Duodenal mucosa (tissue), 2 donors: Measurements from ENCODE around the gene RASSF4.

Experiments used
- H3K27ac ChIP-seq: one replicate; pipeline ENCODE4 v1.7.0; 2013; ENCODE audit warnings: low read depth, low read length
- H3K27me3 ChIP-seq, 2 donors: one replicate each; pipeline ENCODE4 v1.7.0; 2013; ENCODE audit warnings: low read length in 2 of 2, control low read depth in 1 of 2; ENCODE audit not compliant: insufficient read depth in 2 of 2, control insufficient read depth in 1 of 2
- H3K36me3 ChIP-seq, 2 donors: one replicate each; pipeline ENCODE4 v1.7.0; 2013; ENCODE audit warnings: low read length in 2 of 2, control low read depth in 1 of 2; ENCODE audit not compliant: insufficient read depth in 2 of 2, control insufficient read depth in 1 of 2
- H3K4me1 ChIP-seq, 2 donors: one replicate each; pipeline ENCODE4 v1.7.0; 2013; ENCODE audit warnings: low read length in 2 of 2, control low read depth in 1 of 2; ENCODE audit not compliant: insufficient read depth in 2 of 2, control insufficient read depth in 1 of 2
- H3K4me3 ChIP-seq, 2 donors: one replicate each; pipeline ENCODE4 v1.7.0; 2013; ENCODE audit warnings: low read length in 2 of 2, low read depth in 1 of 2
- H3K9ac ChIP-seq, 2 donors: one replicate each; pipeline ENCODE4 v1.7.0; 2013; ENCODE audit warnings: low read length in 2 of 2, low read depth in 1 of 2
- H3K9me3 ChIP-seq, 2 donors: one replicate each; pipeline ENCODE4 v1.7.0; 2013; ENCODE audit warnings: low read length in 2 of 2, control low read depth in 1 of 2; ENCODE audit not compliant: control insufficient read depth in 1 of 2

Gene RASSF4

DNA sequence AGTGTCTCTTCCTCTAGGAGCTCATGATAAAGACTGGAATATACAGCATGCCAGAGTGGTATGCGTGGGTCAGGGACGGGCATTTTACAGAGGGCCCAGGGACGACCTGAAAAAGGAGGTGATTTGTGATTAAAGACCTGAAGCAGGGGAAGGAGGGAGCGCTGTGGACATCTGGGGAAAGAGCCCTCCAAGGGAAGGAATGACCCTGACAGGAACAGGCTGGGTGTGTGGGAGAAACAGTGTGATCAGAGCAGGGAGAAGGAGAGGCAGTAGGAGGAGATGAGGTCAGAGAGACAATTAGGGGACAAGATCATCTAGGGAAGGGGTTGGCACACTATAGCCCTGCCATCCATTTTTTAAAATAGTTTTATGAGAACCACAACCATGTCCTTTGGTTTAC is 3.4 kb upstream of the RASSF4 start:
- no peaks in the 10 kb centered on the region for H3K9me3 ChIP-seq
- no peak overlapping the region for H3K27ac ChIP-seq
- no peaks in the 10 kb centered on the region for H3K27me3 ChIP-seq
- H3K4me1 ChIP-seq = peaks cover 25 to 26% of the 10 kb centered on the region in 2 donors
- no peak overlapping the region for H3K9ac ChIP-seq
- no peak overlapping the region for H3K4me3 ChIP-seq
- H3K36me3 ChIP-seq = peaks cover 0 to 15% of the 10 kb centered on the region in 2 donors

DNA sequence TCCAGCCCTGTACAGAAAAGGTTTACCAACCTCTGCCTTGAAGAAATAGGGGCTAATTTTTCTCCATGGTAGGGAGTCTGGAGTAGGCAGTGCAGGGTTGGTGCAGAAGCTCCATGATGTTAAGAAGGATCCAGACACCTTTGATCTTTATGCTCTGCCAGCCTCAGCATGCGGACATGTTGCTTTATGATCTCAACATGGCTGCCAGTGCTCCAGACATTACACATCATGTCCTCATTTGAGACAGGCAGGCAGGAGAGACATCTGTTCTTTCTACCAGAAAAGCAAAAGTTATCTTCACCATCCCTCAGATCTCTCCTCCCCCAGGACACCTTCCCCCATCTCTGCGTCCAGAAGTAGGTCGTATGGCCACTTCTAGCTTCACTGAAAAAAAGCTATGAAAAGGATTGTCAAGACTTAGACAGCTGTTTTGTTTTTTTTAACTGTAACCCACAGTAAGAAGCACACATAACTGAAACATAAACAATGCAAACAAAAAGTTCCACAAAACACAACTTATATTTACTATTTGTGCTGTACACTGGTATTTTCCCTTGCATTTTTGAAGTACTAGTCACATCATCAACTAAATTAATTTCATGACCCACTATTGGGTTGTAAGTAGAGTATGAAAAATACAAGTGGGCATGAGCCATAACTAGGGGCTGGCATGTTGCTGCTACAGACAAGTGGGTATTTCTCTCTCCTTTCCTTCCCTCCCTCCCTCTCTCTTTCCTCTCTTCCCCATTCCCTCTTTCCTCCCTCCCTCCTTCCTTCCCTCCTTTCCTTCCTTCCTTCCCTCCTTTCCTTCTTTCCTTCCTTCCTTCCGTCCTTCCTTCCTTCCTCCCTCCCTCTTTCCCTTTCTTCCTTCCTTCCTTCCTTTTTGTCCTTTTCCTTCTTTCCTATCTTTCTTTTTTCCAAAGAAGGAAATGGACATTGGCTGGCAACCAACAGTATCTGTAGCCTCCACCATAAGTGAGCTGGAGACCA is 2.6 kb upstream of the RASSF4 start:
- Histone ChIP-seq H3K9ac (no peak overlapping the region), H3K9me3 (no peaks in the 10 kb centered on the region), H3K4me1 (peaks cover 32 to 34% of the 10 kb centered on the region in 2 donors), H3K27ac (no peak overlapping the region), H3K27me3 (no peaks in the 10 kb centered on the region), H3K4me3 (peak overlapping the region in 1 of 2 donors; percentile 86), H3K36me3 (peaks cover 0 to 15% of the 10 kb centered on the region in 2 donors)

DNA sequence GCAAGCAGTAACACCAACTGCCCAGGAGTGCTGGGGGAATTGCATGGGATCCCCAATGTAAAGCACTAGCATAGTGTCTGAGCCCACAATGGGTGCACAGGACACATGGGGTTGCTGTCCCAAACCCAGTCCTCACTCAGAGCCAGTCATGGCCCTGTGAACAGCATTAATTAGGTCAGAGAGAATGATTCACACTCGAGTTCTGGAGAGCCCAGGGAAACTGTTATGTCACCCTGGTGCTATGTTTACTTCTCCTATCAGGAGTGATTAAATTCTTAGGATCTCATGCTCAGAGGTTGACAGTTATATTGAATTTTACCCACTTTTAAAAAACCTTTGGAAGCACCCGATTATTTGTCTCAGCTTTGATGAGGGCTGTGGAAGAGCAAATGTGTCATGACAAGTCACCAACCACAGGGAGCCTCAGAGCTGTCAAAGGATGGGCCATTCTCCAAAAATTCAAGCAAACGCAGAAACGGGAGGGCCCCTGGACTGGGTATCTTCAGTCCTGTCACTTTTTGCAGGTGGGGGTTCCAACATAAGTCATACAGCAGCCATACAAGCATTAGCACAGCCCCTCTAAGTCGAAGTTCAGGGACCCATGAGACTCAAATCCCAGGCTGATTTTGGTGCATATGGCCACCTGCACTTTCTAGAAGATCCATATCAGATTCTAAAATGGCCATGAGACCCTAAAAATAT is 1.3 kb upstream of the RASSF4 start:
- no peaks in the 10 kb centered on the region for H3K27me3 ChIP-seq
- peak overlapping the region; percentile 82 to 86 for H3K4me3 ChIP-seq
- peak overlapping the region; percentile 79 for H3K27ac ChIP-seq
- H3K9ac ChIP-seq = peak overlapping the region; percentile 33 to 80
- no peaks in the 10 kb centered on the region for H3K9me3 ChIP-seq
- H3K36me3 ChIP-seq = peaks cover 0 to 15% of the 10 kb centered on the region in 2 donors
- peaks cover 45 to 47% of the 10 kb centered on the region in 2 donors for H3K4me1 ChIP-seq

DNA sequence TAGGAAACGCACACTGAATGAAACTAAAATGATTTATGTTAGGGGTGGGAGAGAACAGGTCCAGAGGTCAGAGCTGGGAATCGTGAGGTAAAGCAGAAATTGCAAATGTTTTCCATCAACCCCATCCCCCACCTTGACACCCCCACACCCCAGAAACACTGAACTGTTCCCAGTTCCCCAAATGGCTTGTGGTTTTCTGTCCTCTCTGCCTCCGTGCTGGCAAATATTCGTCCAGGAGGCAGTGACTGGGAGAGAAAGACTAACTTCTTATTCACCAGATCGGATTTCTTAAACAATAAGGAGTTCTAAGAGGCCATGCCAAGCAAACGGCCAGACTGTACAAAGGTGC is 730 bp upstream of the RASSF4 start:
- H3K4me3 ChIP-seq = peak overlapping the region; percentile 82 to 86
- H3K27me3 ChIP-seq = no peaks in the 10 kb centered on the region
- H3K36me3 ChIP-seq = peaks cover 0 to 13% of the 10 kb centered on the region in 2 donors
- no peaks in the 10 kb centered on the region for H3K9me3 ChIP-seq
- H3K27ac ChIP-seq = peak overlapping the region; percentile 79
- peak overlapping the region; percentile 53 to 80 for H3K9ac ChIP-seq
- H3K4me1 ChIP-seq = peaks cover 50 to 52% of the 10 kb centered on the region in 2 donors

DNA sequence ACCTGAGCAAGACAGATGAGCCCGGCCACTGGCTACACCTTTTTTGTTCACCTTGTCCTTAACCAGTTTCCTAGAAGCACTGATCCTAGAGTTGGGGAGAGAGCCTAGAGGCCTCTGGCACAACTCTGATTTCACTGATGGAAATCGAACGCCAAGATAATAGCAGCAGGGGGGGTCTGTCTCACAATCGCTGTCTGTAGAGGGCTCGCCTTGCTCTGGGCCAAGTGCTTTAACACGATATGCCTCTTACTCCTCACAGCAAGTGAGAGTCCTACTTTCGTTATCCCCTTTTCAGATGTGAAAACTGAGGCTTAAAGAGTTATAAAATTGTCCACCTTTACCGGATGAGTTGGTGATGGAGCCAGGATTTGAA is 472 bp downstream of the RASSF4 start:
- Histone ChIP-seq H3K36me3 (peaks cover 0 to 12% of the 10 kb centered on the region in 2 donors), H3K9ac (peak overlapping the region; percentile 63 to 86), H3K9me3 (no peaks in the 10 kb centered on the region), H3K27ac (peak overlapping the region; percentile 58), H3K27me3 (no peaks in the 10 kb centered on the region), H3K4me1 (peaks cover 62 to 64% of the 10 kb centered on the region in 2 donors), H3K4me3 (peak overlapping the region; percentile 86 to 94)

DNA sequence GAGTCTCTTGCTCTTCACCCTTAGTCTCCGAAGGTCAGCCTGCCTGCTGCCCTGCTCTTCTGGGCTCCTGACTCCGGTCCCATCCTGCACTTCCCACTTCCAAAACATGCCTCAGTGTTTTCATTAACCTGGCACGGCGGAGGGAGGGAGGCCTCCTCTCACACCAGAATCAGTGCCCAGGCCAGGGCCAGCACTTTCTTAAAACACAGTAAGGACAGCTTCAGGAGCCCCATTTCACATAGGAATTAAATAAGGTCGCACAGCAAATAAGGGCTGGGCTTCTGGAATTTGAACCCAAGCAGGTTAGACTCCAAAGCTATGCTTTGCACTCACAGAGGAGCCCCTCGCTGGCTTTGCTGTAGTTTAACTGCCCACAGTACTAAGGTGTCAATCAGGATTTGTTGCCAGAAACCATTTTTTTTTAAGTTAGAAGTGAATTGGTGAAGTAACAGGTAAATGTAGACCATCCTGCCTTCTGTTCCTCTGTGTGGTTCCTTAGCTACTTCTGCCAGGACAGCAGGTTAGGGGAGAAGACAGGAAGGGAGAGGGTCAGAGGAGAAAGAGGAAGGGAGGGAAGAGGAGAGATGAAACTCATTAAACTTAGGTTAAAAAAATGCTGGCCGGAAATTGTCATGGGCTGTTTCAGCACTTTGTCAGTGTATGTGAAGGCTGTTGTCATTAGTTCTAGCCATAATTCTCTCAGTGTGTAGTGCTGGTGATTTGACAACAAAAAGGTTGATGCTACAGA is 1.1 kb downstream of the RASSF4 start:
- H3K27ac ChIP-seq = peak overlapping the region; percentile 15
- peak overlapping the region; percentile 63 to 86 for H3K9ac ChIP-seq
- peaks cover 63 to 67% of the 10 kb centered on the region in 2 donors for H3K4me1 ChIP-seq
- H3K4me3 ChIP-seq = peak overlapping the region; percentile 86 to 94
- H3K36me3 ChIP-seq = peaks cover 0 to 10% of the 10 kb centered on the region in 2 donors
- H3K27me3 ChIP-seq = no peaks in the 10 kb centered on the region
- H3K9me3 ChIP-seq = no peaks in the 10 kb centered on the region

GRCh38 chr10:44961230-44961571 is 1.6 kb downstream of the RASSF4 start:
- peak overlapping the region; percentile 63 to 86 for H3K9ac ChIP-seq
- peak overlapping the region; percentile 86 to 94 for H3K4me3 ChIP-seq
- peaks cover 0 to 6% of the 10 kb centered on the region in 2 donors for H3K36me3 ChIP-seq
- no peak overlapping the region for H3K27ac ChIP-seq
- H3K4me1 ChIP-seq = peaks cover 68 to 72% of the 10 kb centered on the region in 2 donors
- no peaks in the 10 kb centered on the region for H3K27me3 ChIP-seq
- H3K9me3 ChIP-seq = no peaks in the 10 kb centered on the region

DNA sequence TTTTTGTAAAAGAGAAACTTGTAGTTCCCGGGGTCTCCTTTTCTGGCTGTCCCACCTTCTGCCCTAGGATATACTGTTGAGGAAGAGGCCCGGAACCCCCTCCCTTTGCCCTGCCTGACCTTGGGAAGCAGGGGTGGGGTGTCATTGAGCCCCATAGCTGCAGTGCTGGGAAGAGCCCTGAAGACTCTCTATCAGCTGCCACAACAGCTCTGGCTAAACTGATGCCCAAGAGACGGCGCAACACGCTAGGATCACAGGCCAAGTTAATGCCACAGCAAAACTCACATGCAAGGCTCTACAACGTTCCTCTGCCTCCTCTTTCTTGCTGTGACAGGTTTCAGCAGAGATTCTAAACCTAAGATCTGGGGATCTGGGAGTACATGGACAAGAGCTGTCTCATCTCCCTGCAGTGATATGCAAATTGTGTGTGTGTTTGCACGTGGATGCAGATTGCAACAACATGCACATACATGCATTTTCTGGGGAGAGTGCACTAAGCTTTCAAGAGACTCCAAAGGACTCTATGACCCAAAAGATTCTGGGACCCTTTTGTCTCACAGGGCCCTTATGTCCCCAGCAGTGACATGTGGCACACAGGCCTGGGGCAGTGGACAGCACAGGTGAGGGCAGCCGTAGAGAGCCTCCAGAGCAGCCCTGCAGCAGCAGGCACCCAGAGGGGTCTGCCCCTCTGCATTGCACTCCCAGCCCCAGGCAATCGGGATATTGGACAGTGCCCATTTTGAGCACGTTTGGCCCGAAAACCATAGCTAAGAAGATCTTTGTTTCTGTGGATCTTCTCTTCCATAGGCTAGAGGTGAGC is 2.5 kb downstream of the RASSF4 start:
- Histone ChIP-seq H3K4me1 (peaks cover 75 to 80% of the 10 kb centered on the region in 2 donors), H3K9ac (peak overlapping the region; percentile 43 to 63), H3K4me3 (peak overlapping the region; percentile 7 to 86), H3K36me3 (no peaks in the 10 kb centered on the region), H3K27ac (no peak overlapping the region), H3K27me3 (no peaks in the 10 kb centered on the region), H3K9me3 (no peaks in the 10 kb centered on the region)
